Testis (tissue), 3 donors: ENCODE results near the gene ELK3. TPM values are rescaled to one million over a fixed set of nuclear protein-coding genes. Genes with fewer than 3 reads are reported as not detected.

Experiments
- DNase-seq: peaks from one replicate; pipeline ENCODE4 v3.0.0-alpha.2; 2019
- H3K27ac ChIP-seq, 2 donors: fragments of 200-600 bp; sonication (generic); one replicate each; pipeline ENCODE4 v1.5.1; 2019
- H3K27me3 ChIP-seq: fragments of 200-600 bp; sonication (generic); one replicate; pipeline ENCODE4 v1.5.1; 2019
- H3K36me3 ChIP-seq: fragments of 200-600 bp; sonication (generic); one replicate; pipeline ENCODE4 v1.5.1; 2017; ENCODE audit warnings: low read depth; ENCODE audit errors: missing control alignments
- H3K4me1 ChIP-seq: fragments of 200-600 bp; sonication (generic); one replicate; pipeline ENCODE4 v1.5.1; 2019
- H3K4me3 ChIP-seq, 2 donors: fragments of 200-600 bp; sonication (generic); one replicate each; pipeline ENCODE4 v1.5.1; 2017 to 2019
- H3K9me3 ChIP-seq: fragments of 200-600 bp; sonication (generic); one replicate; pipeline ENCODE4 v1.5.1; 2017
- POLR2A ChIP-seq: fragments of 450-650 bp; IDR thresholded peaks from one replicate; pipeline ENCODE4 v1.6.1; 2017; ENCODE audit warnings: antibody characterized with exemption, mild to moderate bottlenecking, moderate library complexity
- WGBS, 2 donors: methylation state at CpG; one replicate each; pipeline ENCODE4 v1.1.5; 2018; 5-methylcytosine and 5-hydroxymethylcytosine counted together
- intact Hi-C: fragments of 100-400 bp; cut with DNase I; formaldehyde crosslinking; loops from one replicate; pipeline ENCODE4 v1.15.1; 2023; ENCODE audit warnings: low total_unique reads
- polyA plus RNA-seq: library from polyadenylated mRNA; stranded (reverse); fragments of 350-450 nt; fragmentation: Illumina TruSeq; extraction: RNeasy Lipid Tissue Mini Kit (QIAGEN cat#74804); gene quantifications from one replicate; pipeline ENCODE4 v1.2.3, GENCODE V29; 2014; ENCODE audit warnings: low read depth, low replicate concordance; ENCODE audit not compliant: insufficient read depth
- total RNA-seq, 2 donors: library from RNA; depleted of rRNA; stranded (reverse); fragments of >200 nt; gene quantifications; one replicate each; pipeline ENCODE4 v1.2.3, GENCODE V29; 2016
- TF ChIP-seq, protein P1 (sequence below), 3 experiments: fragments of 450-650 bp in 2 of 3; fragments of 200-600 bp in 1 of 3; sonication (generic) in 1 of 3; IDR thresholded peaks; one replicate each; pipeline ENCODE4 v1.5.1; 2016 to 2019; ENCODE audit warnings: antibody characterized with exemption in 3 of 3, mild to moderate bottlenecking in 2 of 3, moderate library complexity in 1 of 3

Gene ELK3
- total and polyA plus RNA-seq, 3 donors from 2014 or later, result 11.3 to 17.1 (median 15.4) TPM

DNA sequence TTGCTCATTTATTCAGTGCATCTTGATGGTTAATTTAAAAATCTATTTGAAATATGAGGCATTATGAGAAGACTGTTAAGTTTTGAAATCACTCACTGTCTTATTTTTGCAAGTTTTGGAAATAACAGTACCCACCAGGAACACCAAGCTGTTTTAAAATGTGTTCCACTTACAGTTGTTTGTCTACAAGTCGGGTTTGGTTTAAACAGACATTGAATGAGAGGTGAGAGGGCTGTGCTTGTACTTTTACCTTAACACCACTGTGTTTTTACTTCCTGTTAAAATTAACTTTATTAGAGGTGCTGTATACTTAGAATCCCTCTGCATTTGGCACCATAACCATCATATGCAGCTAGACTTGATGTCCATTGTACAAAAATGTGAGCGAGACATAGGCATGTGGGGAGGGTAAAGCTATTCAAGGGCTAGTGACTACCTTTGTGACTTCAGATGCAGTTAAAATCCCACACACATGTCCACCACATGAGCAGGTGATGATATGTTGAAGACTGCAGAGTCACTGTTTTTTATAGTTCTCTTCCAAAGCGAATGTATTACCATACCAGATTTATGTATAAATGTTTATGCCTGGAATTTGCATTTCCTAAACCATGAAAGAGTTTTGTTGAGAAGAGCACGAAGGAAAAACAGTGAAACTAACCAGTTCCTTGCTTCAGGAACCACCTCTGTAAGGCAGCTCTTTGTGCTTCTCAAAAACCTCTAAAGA lies 12.9 kb downstream of the ELK3 start:
- no peak overlapping the region for H3K27ac ChIP-seq
- WGBS, 2 donors, result 83 to 84% methylated on average over 4 of the region's 4 CpGs
- intact Hi-C loops, result no loop called here

DNA sequence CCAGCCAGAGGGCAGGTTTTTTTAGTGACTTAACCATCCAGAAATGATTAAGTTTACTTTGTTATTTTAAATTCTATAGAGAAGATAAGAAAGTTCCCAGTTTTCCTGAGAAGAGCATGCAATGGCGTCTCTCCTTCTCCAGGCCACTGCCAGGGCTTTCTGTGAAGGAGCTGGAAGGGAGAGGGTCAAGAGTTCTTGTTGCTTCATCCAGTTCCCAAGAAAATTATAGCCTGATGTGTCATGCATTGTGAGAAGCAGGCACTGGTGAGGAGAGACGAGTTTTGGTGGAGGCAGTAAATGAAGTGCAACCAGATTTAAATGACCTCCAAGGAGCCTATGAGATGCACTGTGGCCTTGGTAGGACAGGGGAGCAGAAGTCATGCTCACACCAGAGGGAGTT lies 14.2 kb downstream of the ELK3 start:
- Histone ChIP-seq H3K4me1 (peaks cover 9% of the 10 kb centered on the region), H3K36me3 (no peaks in the 10 kb centered on the region), H3K4me3 (no peak overlapping the region), H3K9me3 (no peaks in the 10 kb centered on the region), H3K27ac (no peak overlapping the region), H3K27me3 (no peaks in the 10 kb centered on the region)
- 65 to 71% methylated on average over 2 of the region's 2 CpGs for WGBS, 2 donors
- no peak for DNase-seq
- intact Hi-C loops, result no loop called here
- TF ChIP-seq POLR2A, result no peak
- TF ChIP-seq, protein P1, sequence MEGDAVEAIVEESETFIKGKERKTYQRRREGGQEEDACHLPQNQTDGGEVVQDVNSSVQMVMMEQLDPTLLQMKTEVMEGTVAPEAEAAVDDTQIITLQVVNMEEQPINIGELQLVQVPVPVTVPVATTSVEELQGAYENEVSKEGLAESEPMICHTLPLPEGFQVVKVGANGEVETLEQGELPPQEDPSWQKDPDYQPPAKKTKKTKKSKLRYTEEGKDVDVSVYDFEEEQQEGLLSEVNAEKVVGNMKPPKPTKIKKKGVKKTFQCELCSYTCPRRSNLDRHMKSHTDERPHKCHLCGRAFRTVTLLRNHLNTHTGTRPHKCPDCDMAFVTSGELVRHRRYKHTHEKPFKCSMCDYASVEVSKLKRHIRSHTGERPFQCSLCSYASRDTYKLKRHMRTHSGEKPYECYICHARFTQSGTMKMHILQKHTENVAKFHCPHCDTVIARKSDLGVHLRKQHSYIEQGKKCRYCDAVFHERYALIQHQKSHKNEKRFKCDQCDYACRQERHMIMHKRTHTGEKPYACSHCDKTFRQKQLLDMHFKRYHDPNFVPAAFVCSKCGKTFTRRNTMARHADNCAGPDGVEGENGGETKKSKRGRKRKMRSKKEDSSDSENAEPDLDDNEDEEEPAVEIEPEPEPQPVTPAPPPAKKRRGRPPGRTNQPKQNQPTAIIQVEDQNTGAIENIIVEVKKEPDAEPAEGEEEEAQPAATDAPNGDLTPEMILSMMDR (IDR thresholded peaks at IDR 0.05), result no peak

More for the DNA sequence above, 12.9 kb downstream of the ELK3 start:
- Histone ChIP-seq H3K4me1 (peaks cover 6% of the 10 kb centered on the region), H3K27me3 (no peaks in the 10 kb centered on the region), H3K9me3 (no peaks in the 10 kb centered on the region), H3K36me3 (no peaks in the 10 kb centered on the region), H3K4me3 (no peak overlapping the region)
- DNase-seq, result no peak
- TF ChIP-seq, protein P1 (IDR thresholded peaks at IDR 0.05), result no peak
- TF ChIP-seq POLR2A, result no peak

DNA sequence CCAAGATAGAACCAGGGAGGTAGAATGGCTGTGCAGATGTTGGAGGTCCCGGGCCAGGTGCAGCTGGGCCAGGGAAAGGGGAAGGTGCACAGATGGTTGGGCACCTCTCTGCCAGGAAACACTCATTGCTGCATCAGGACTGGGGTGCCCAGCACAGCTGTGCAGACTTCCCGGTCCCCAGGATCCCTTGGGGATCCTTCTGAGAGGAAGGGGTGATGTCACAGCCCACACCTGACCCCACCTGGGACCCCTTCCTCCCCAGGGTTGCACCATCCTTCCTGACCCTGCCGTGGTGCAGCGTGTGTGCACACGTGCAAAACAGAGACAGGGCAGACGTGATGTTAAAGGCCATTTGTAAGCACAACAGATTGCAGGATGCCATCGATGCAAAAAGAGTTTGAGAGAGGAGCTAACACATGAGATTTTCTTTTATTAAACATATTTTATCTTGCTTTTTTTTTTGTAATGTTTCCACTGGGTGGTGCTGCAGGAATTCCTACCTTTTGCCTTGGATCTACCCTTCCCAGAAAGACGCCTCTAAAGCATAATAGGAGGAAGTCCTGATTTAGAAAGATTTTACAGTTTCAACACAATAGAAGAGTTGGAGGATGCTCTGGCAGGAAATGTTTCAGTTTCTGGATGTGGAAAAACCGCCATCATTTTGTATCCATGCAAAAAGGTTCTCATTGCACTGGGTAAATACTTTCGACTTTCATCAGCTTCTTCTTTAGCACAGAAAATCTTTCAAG lies 14.8 kb downstream of the ELK3 start:
- Histone ChIP-seq H3K27me3 (no peaks in the 10 kb centered on the region), H3K4me3 (no peak overlapping the region), H3K36me3 (no peaks in the 10 kb centered on the region), H3K9me3 (no peaks in the 10 kb centered on the region), H3K4me1 (peaks cover 9% of the 10 kb centered on the region), H3K27ac (no peak overlapping the region)
- 46 to 57% methylated on average over 10 of the region's 10 CpGs for WGBS, 2 donors
- intact Hi-C loops, result no loop called here
- TF ChIP-seq, protein P1 (IDR thresholded peaks at IDR 0.05), result no peak
- no peak for TF ChIP-seq POLR2A
- no peak for DNase-seq

DNA sequence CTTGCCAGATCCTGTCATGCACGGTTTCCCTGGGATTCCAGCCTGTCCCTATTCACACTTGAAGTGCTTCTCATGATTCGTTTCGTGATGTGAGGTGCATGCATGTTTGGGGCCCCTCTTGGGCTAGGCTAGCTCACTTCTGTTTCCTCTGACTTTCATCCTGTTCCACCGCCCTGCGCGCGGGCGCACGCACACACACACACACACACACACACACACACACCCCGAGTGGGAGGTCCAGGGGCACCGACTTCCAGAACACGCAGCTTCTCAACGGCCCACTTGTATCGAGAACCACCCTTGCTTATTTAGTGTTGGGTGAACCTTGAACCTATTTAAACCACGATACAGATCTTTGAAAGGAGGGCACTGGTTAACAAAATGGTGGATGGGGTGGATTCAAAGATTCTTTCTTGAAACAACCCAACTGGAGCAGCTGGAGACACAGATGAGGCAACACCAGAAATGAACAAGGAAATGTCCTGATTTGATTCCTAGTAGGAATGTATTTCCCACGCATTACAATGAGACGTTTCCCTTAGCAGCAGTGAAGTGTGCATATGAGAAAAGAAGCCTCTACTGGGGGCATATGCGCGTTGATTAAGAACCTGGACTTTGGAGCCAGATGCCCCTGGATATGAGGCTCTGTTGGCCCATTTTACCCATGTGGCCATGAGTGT lies 16.3 kb downstream of the ELK3 start:
- peaks cover 9% of the 10 kb centered on the region for H3K4me1 ChIP-seq

More for the DNA sequence above, 16.3 kb downstream of the ELK3 start:
- Histone ChIP-seq H3K4me3 (no peak overlapping the region), H3K27me3 (no peaks in the 10 kb centered on the region), H3K36me3 (no peaks in the 10 kb centered on the region), H3K27ac (no peak overlapping the region), H3K9me3 (no peaks in the 10 kb centered on the region)
- WGBS, 2 donors, result 76 to 78% methylated on average over 19 of the region's 19 CpGs
- DNase-seq, result no peak
- intact Hi-C loops, result loop anchor here (10.0 kb wide), 1 partner anchor 146 kb away; no protein-coding TSS in a partner anchor
- TF ChIP-seq, protein P1 (IDR thresholded peaks at IDR 0.05), result no peak
- TF ChIP-seq POLR2A, result no peak
